Measurements from ENCODE around the gene UTP18.
"Not testable (repeated sequence)": the region's sequence is repeated elsewhere in the genome, so short reads cannot be mapped to it uniquely, and the experiment has no call there.

The UTP18 gene

GRCh38 chr17:51319186-51319585, 58.8 kb downstream of the UTP18 start:
- no peaks in the 10 kb centered on the region for H3K36me3 ChIP-seq (ENCODE audit: control insufficient read depth in 5 of 5, insufficient read depth in 5 of 5, low read length in 5 of 5)
- no peak overlapping the region for H3K27ac ChIP-seq (ENCODE audit: low read depth, low read length)
- no peak overlapping the region for H3K4me3 ChIP-seq (ENCODE audit: low read depth in 1 of 5, low read length in 5 of 5)
- no peaks in the 10 kb centered on the region for H3K4me1 ChIP-seq (ENCODE audit: control insufficient read depth in 5 of 5, insufficient read depth in 5 of 5, low read length in 5 of 5)
- peaks cover 0 to 9% (median 6%) of the 10 kb centered on the region in 5 donors for H3K9me3 ChIP-seq (ENCODE audit: control insufficient read depth in 5 of 5, low read length in 5 of 5)
- no peak overlapping the region for H3K9ac ChIP-seq (ENCODE audit: low read length in 5 of 5)
- H3K27me3 ChIP-seq (ENCODE audit: control insufficient read depth in 5 of 5, insufficient read depth in 4 of 5, low read length in 5 of 5) = peaks cover 0 to 4% (median 0%) of the 10 kb centered on the region in 5 donors

DNA sequence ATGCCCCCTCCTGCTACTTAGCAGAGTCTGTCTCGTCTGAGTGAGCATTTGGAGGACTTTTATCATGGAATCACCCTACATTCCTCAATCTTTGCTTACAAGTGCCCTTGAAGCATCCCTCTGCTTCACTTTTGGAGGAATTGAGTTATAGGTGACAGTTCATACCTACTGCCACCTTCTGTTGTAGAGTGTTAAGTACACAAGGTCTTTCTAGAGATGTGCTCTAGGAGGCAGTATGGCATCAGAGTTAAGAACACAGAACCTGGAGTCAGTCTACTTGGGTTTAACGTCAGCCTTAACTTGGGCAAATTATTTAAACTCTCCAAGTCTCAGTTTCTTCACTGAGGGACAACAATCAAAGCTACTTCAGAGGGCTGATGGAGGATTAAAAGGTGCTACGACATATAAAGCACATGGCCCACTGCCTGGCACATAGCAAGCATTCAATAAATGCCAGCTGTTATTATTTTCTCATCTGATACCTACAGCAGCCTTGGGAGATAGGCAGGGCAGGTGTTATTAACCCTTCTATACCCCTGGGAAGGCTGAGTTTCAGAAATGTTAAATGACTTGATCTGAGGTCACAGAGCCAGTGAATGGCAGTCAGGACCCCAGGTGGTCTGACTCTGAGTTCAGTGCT, 62.2 kb downstream of the UTP18 start:
- Histone ChIP-seq H3K4me3 (ENCODE audit: low read depth in 1 of 5, low read length in 5 of 5) (no peak overlapping the region), H3K27me3 (ENCODE audit: control insufficient read depth in 5 of 5, insufficient read depth in 4 of 5, low read length in 5 of 5) (peaks cover 0 to 4% (median 0%) of the 10 kb centered on the region in 5 donors), H3K36me3 (ENCODE audit: control insufficient read depth in 5 of 5, insufficient read depth in 5 of 5, low read length in 5 of 5) (no peaks in the 10 kb centered on the region), H3K27ac (ENCODE audit: low read depth, low read length) (no peak overlapping the region), H3K4me1 (ENCODE audit: control insufficient read depth in 5 of 5, insufficient read depth in 5 of 5, low read length in 5 of 5) (no peaks in the 10 kb centered on the region), H3K9me3 (ENCODE audit: control insufficient read depth in 5 of 5, low read length in 5 of 5) (peaks cover 0 to 9% (median 6%) of the 10 kb centered on the region in 5 donors), H3K9ac (ENCODE audit: low read length in 5 of 5) (no peak overlapping the region)

DNA sequence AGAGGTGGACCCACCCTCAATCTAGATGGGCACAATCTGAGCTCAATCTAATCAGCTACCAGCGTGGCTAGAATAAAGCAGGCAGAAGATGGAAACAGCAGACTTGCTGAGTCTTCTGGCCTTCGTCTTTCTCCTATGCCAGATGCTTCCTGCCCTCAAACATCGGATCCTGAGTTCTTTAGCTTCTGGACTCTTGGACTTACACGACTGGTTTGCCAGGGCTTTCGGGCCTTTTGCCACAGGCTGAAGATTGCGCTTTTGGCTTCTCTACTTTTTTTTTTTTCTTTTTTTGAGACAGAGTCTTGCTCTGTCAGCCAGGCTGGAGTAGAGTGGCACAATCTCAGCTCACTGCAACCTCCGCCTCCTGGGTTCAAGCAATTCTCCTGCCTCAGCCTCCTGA, 65.1 kb downstream of the UTP18 start:
- Histone ChIP-seq H3K36me3 (ENCODE audit: control insufficient read depth in 5 of 5, insufficient read depth in 5 of 5, low read length in 5 of 5) (no peaks in the 10 kb centered on the region), H3K9me3 (ENCODE audit: control insufficient read depth in 5 of 5, low read length in 5 of 5) (no peaks in the 10 kb centered on the region), H3K27me3 (ENCODE audit: control insufficient read depth in 5 of 5, insufficient read depth in 4 of 5, low read length in 5 of 5) (peaks cover 0 to 4% (median 0%) of the 10 kb centered on the region in 5 donors), H3K4me1 (ENCODE audit: control insufficient read depth in 5 of 5, insufficient read depth in 5 of 5, low read length in 5 of 5) (no peaks in the 10 kb centered on the region), H3K4me3 (ENCODE audit: low read depth in 1 of 5, low read length in 5 of 5) (no peak overlapping the region), H3K27ac (ENCODE audit: low read depth, low read length) (no peak overlapping the region), H3K9ac (ENCODE audit: low read length in 5 of 5) (no peak overlapping the region)

- not testable (repeated sequence) for H3K27me3 ChIP-seq (ENCODE audit: control insufficient read depth in 5 of 5, insufficient read depth in 4 of 5, low read length in 5 of 5); H3K4me1 ChIP-seq (ENCODE audit: control insufficient read depth in 5 of 5, insufficient read depth in 5 of 5, low read length in 5 of 5); H3K4me3 ChIP-seq (ENCODE audit: low read depth in 1 of 5, low read length in 5 of 5); H3K27ac ChIP-seq (ENCODE audit: low read depth, low read length); H3K36me3 ChIP-seq (ENCODE audit: control insufficient read depth in 5 of 5, insufficient read depth in 5 of 5, low read length in 5 of 5); H3K9me3 ChIP-seq (ENCODE audit: control insufficient read depth in 5 of 5, low read length in 5 of 5); H3K9ac ChIP-seq (ENCODE audit: low read length in 5 of 5)
Measured at GRCh38 chr17:51330861-51331503, 70.6 kb downstream of the UTP18 start.

DNA sequence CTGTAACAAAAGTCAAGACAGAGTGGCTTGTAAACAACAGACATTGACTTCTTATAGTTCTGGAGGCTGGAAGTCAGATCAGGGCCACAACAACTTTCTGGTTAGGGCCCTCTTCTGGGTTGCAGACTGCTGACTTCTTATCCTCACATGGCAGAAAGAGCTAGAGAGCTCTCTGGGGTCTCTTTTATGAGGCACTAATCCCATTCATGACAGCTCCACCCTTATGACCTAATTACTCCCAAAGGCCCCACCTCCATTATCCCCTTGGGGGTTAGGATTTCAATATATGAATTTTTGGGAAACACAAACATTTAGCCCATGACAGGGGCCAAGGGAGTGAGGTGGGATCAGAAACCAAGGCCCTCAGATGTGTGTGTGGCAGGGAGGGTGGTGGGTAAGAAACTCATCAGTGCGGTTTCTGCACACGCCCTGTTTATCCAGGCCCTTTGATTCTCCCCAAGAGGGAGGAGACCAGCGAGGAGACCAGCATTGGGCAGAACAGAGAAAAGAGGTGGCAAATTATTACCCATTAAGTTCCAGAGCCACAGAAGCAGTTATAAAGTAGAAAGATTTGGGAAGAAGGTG, 74.8 kb downstream of the UTP18 start:
- H3K27ac ChIP-seq (ENCODE audit: low read depth, low read length) = no peak overlapping the region

GRCh38 chr17:51335883-51336822, 75.8 kb downstream of the UTP18 start:
- H3K27ac ChIP-seq (ENCODE audit: low read depth, low read length) = no peak overlapping the region
- H3K4me3 ChIP-seq (ENCODE audit: low read depth in 1 of 5, low read length in 5 of 5) = no peak overlapping the region
- H3K4me1 ChIP-seq (ENCODE audit: control insufficient read depth in 5 of 5, insufficient read depth in 5 of 5, low read length in 5 of 5) = no peaks in the 10 kb centered on the region
- no peaks in the 10 kb centered on the region for H3K27me3 ChIP-seq (ENCODE audit: control insufficient read depth in 5 of 5, insufficient read depth in 4 of 5, low read length in 5 of 5)
- no peaks in the 10 kb centered on the region for H3K36me3 ChIP-seq (ENCODE audit: control insufficient read depth in 5 of 5, insufficient read depth in 5 of 5, low read length in 5 of 5)
- no peaks in the 10 kb centered on the region for H3K9me3 ChIP-seq (ENCODE audit: control insufficient read depth in 5 of 5, low read length in 5 of 5)
- no peak overlapping the region for H3K9ac ChIP-seq (ENCODE audit: low read length in 5 of 5)

More for the DNA sequence above, 74.8 kb downstream of the UTP18 start:
- Histone ChIP-seq H3K4me3 (ENCODE audit: low read depth in 1 of 5, low read length in 5 of 5) (no peak overlapping the region), H3K9me3 (ENCODE audit: control insufficient read depth in 5 of 5, low read length in 5 of 5) (no peaks in the 10 kb centered on the region), H3K27me3 (ENCODE audit: control insufficient read depth in 5 of 5, insufficient read depth in 4 of 5, low read length in 5 of 5) (no peaks in the 10 kb centered on the region), H3K9ac (ENCODE audit: low read length in 5 of 5) (no peak overlapping the region), H3K4me1 (ENCODE audit: control insufficient read depth in 5 of 5, insufficient read depth in 5 of 5, low read length in 5 of 5) (no peaks in the 10 kb centered on the region), H3K36me3 (ENCODE audit: control insufficient read depth in 5 of 5, insufficient read depth in 5 of 5, low read length in 5 of 5) (no peaks in the 10 kb centered on the region)

GRCh38 chr17:51341457-51341856, 81.1 kb downstream of the UTP18 start:
- no peak overlapping the region for H3K9ac ChIP-seq (ENCODE audit: low read length in 5 of 5)
- H3K9me3 ChIP-seq (ENCODE audit: control insufficient read depth in 5 of 5, low read length in 5 of 5) = no peaks in the 10 kb centered on the region
- no peaks in the 10 kb centered on the region for H3K36me3 ChIP-seq (ENCODE audit: control insufficient read depth in 5 of 5, insufficient read depth in 5 of 5, low read length in 5 of 5)
- H3K4me3 ChIP-seq (ENCODE audit: low read depth in 1 of 5, low read length in 5 of 5) = no peak overlapping the region
- no peaks in the 10 kb centered on the region for H3K4me1 ChIP-seq (ENCODE audit: control insufficient read depth in 5 of 5, insufficient read depth in 5 of 5, low read length in 5 of 5)
- H3K27me3 ChIP-seq (ENCODE audit: control insufficient read depth in 5 of 5, insufficient read depth in 4 of 5, low read length in 5 of 5) = peaks cover 0 to 5% (median 0%) of the 10 kb centered on the region in 5 donors
- H3K27ac ChIP-seq (ENCODE audit: low read depth, low read length) = no peak overlapping the region

DNA sequence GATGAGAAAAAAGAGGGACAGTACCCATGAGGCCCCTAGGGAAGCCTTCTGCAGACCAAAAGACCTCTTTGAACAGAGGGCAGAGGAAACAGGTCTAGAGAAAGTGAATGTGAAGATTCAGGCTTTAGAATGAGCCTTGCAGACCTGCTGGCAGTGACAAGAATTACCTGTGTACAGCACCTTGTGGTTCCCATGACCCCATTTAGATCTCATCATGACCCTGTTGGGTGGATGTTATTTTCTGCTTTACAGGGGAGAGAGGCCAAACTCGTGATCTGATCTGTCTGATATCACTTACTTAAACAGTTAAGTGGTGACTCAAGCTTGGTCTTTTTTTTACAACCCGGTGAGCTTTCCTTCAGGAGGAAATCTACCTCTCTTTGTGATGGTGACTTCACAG, 81.9 kb downstream of the UTP18 start:
- no peaks in the 10 kb centered on the region for H3K36me3 ChIP-seq (ENCODE audit: control insufficient read depth in 5 of 5, insufficient read depth in 5 of 5, low read length in 5 of 5)

GRCh38 chr17:51344532-51344931, 84.2 kb downstream of the UTP18 start:
- Histone ChIP-seq H3K9ac (ENCODE audit: low read length in 5 of 5) (no peak overlapping the region), H3K4me3 (ENCODE audit: low read depth in 1 of 5, low read length in 5 of 5) (no peak overlapping the region), H3K4me1 (ENCODE audit: control insufficient read depth in 5 of 5, insufficient read depth in 5 of 5, low read length in 5 of 5) (no peaks in the 10 kb centered on the region), H3K9me3 (ENCODE audit: control insufficient read depth in 5 of 5, low read length in 5 of 5) (no peaks in the 10 kb centered on the region), H3K36me3 (ENCODE audit: control insufficient read depth in 5 of 5, insufficient read depth in 5 of 5, low read length in 5 of 5) (no peaks in the 10 kb centered on the region), H3K27ac (ENCODE audit: low read depth, low read length) (no peak overlapping the region), H3K27me3 (ENCODE audit: control insufficient read depth in 5 of 5, insufficient read depth in 4 of 5, low read length in 5 of 5) (peaks cover 0 to 5% (median 0%) of the 10 kb centered on the region in 5 donors)

More for the DNA sequence above, 81.9 kb downstream of the UTP18 start:
- no peaks in the 10 kb centered on the region for H3K4me1 ChIP-seq (ENCODE audit: control insufficient read depth in 5 of 5, insufficient read depth in 5 of 5, low read length in 5 of 5)
- no peak overlapping the region for H3K9ac ChIP-seq (ENCODE audit: low read length in 5 of 5)
- H3K27me3 ChIP-seq (ENCODE audit: control insufficient read depth in 5 of 5, insufficient read depth in 4 of 5, low read length in 5 of 5) = peaks cover 0 to 5% (median 0%) of the 10 kb centered on the region in 5 donors
- H3K27ac ChIP-seq (ENCODE audit: low read depth, low read length) = no peak overlapping the region
- no peak overlapping the region for H3K4me3 ChIP-seq (ENCODE audit: low read depth in 1 of 5, low read length in 5 of 5)
- H3K9me3 ChIP-seq (ENCODE audit: control insufficient read depth in 5 of 5, low read length in 5 of 5) = no peaks in the 10 kb centered on the region
